B cell (primary cell): ENCODE data around the gene SOX8. TPM values are rescaled to one million over a fixed set of nuclear protein-coding genes. Genes with fewer than 3 reads are reported as not detected.
"Not testable (repeated sequence)": the region's sequence is repeated elsewhere in the genome, so short reads cannot be mapped to it uniquely, and the experiment has no call there.

Experiments used
- ATAC-seq: fragments of 200-7000 bp; cut with Tn5 transposase; one replicate; pipeline ENCODE4 v1.10.0; 2021; ENCODE audit warnings: low read depth, mild to moderate bottlenecking, moderate number of reproducible peaks, moderate library complexity
- CTCF ChIA-PET: fragments of 350-600 bp; sonication (Branson Sonifier 250); formaldehyde crosslinking; loops from one replicate; lab custom pipeline; 2021; ENCODE audit warnings: antibody characterized with exemption, inconsistent platforms; lab: Charles Lee
- POLR2A ChIA-PET: fragments of 350-600 bp; sonication (Branson Sonifier 250); formaldehyde crosslinking; loops from one replicate; lab custom pipeline; 2021; ENCODE audit warnings: antibody characterized with exemption; lab: Charles Lee
- DNase-seq: peaks from one replicate; pipeline ENCODE4 v3.0.0; 2013
- H2AFZ ChIP-seq: 2 replicates; pipeline ENCODE4 v1.6.1; 2012; ENCODE audit warnings: mild to moderate bottlenecking, low read depth, low read length; ENCODE audit not compliant: insufficient read depth, poor library complexity, severe bottlenecking
- H3K27ac ChIP-seq, 2 donors: 1 replicate in 1 of 2; 2 replicates in 1 of 2; pipeline ENCODE4 v1.5.1; 2012 to 2013; ENCODE audit warnings: low read length in 2 of 2, mild to moderate bottlenecking in 2 of 2, moderate library complexity in 1 of 2
- H3K27me3 ChIP-seq, 4 experiments: fragments of 200-600 bp in 1 of 4; sonication (generic) in 1 of 4; replicated peaks in 1 of 4; 1 replicate in 2 of 4; 2 replicates in 2 of 4; pipeline versions ENCODE4 v1.6.1 to v1.7.0; 2013 to 2016; ENCODE audit warnings: low read length in 3 of 4, mild to moderate bottlenecking in 2 of 4, mixed read lengths in 1 of 4, moderate library complexity in 1 of 4; ENCODE audit not compliant: insufficient read depth in 4 of 4, control insufficient read depth in 3 of 4; ENCODE audit errors: control extremely low read depth in 1 of 4
- H3K36me3 ChIP-seq, 2 experiments: replicated peaks in 1 of 2; 1 replicate in 1 of 2; 2 replicates in 1 of 2; pipeline versions ENCODE4 v1.6.1 to v1.7.1; 2013; ENCODE audit warnings: low read length in 1 of 2; ENCODE audit not compliant: insufficient read depth in 2 of 2, control insufficient read depth in 1 of 2; ENCODE audit errors: control extremely low read depth in 1 of 2, extremely low read depth in 1 of 2
- H3K4me1 ChIP-seq, 2 donors: fragments of 200-600 bp in 1 of 2; sonication (generic) in 1 of 2; 1 replicate in 1 of 2; 2 replicates in 1 of 2; pipeline versions ENCODE4 v1.5.1 to v1.6.1; 2013 to 2017; ENCODE audit warnings: low read length in 2 of 2; ENCODE audit not compliant: control insufficient read depth in 2 of 2, insufficient read depth in 2 of 2
- H3K4me2 ChIP-seq: replicated peaks from 2 replicates; pipeline ENCODE3; 2012; ENCODE audit warnings: mild to moderate bottlenecking, low read depth, low read length; ENCODE audit not compliant: poor library complexity, severe bottlenecking
- H3K4me3 ChIP-seq, 5 experiments: fragments of 200-600 bp in 1 of 5; sonication (generic) in 1 of 5; 1 replicate in 3 of 5; 2 replicates in 2 of 5; pipeline versions ENCODE4 v1.5.1 to v1.7.0; 2011 to 2016; ENCODE audit warnings: low read length in 4 of 5, mild to moderate bottlenecking in 4 of 5, low read depth in 2 of 5, control low read depth in 1 of 5, moderate library complexity in 1 of 5; ENCODE audit not compliant: insufficient read depth in 1 of 5; ENCODE audit errors: control extremely low read depth in 1 of 5, extremely low read depth in 1 of 5
- H3K79me2 ChIP-seq: fragments of 200-600 bp; sonication (generic); one replicate; pipeline ENCODE4 v1.6.0; 2016; ENCODE audit warnings: low read length; ENCODE audit not compliant: control insufficient read depth, insufficient read depth
- H3K9ac ChIP-seq: fragments of 200-600 bp; sonication (generic); 2 replicates; pipeline ENCODE4 v1.6.1; 2017; ENCODE audit warnings: mild to moderate bottlenecking, low read length, moderate library complexity
- H3K9me3 ChIP-seq, 3 donors: one replicate each; pipeline versions ENCODE4 v1.6.1 to v1.7.1; 2013; ENCODE audit warnings: low read length in 2 of 3; ENCODE audit not compliant: control insufficient read depth in 2 of 3, insufficient read depth in 1 of 3; ENCODE audit errors: control extremely low read depth in 1 of 3
- H4K20me1 ChIP-seq: 2 replicates; pipeline ENCODE4 v1.6.0; 2012; ENCODE audit warnings: mild to moderate bottlenecking, low read length; ENCODE audit not compliant: insufficient read depth, control insufficient read depth, poor library complexity, severe bottlenecking
- H3K27ac Mint-ChIP-seq: one replicate; pipeline ENCODE4 v1.8.0; 2021; ENCODE audit warnings: mixed read lengths
- H3K27me3 Mint-ChIP-seq: one replicate; pipeline ENCODE4 v1.8.0; 2021; ENCODE audit warnings: mixed read lengths
- H3K4me1 Mint-ChIP-seq: one replicate; pipeline ENCODE4 v1.8.0; 2021; ENCODE audit warnings: mixed read lengths
- H3K4me3 Mint-ChIP-seq: one replicate; pipeline ENCODE4 v1.8.0; 2021; ENCODE audit warnings: mixed read lengths
- H3K9me3 Mint-ChIP-seq: one replicate; pipeline ENCODE4 v1.8.0; 2022; ENCODE audit warnings: mixed read lengths; ENCODE audit not compliant: insufficient read depth
- EZH2 ChIP-seq: IDR thresholded peaks from 2 replicates; pipeline ENCODE4 v1.6.1; 2012; ENCODE audit warnings: borderline replicate concordance, low read depth, mild to moderate bottlenecking, moderate library complexity, low read length; ENCODE audit not compliant: insufficient read depth, poor library complexity, severe bottlenecking
- WGBS: methylation state at CpG from one replicate; pipeline ENCODE4 v1.1.5; 2013; ENCODE audit warnings: missing lambda C conversion rate; ENCODE audit not compliant: insufficient coverage; 5-methylcytosine and 5-hydroxymethylcytosine counted together
- intact Hi-C: fragments of 100-400 bp; cut with micrococcal nuclease; formaldehyde crosslinking; loops from one replicate; pipeline ENCODE4 v1.10.0; 2022
- polyA plus RNA-seq: library from polyadenylated mRNA; depleted of rRNA; stranded (reverse); fragments of >200 nt; gene quantifications from 2 replicates; pipeline ENCODE4 v1.2.3, GENCODE V29; 2012
- total RNA-seq, 2 donors: library from RNA; stranded (reverse); fragments of 120-200 nt in 1 of 2; gene quantifications; 1 replicate in 1 of 2; 2 replicates in 1 of 2; pipeline versions ENCODE4 v1.2.3 to v1.2.4, GENCODE V29; 2013 to 2022
- TF ChIP-seq, protein P1 (sequence below): fragments of 200-600 bp; IDR thresholded peaks from one replicate; pipeline ENCODE4 v1.8.0; 2022; ENCODE audit warnings: antibody characterized with exemption, mild to moderate bottlenecking

The SOX8 gene
- total and polyA plus RNA-seq, 2 donors (not counting 1 experiment from before 2014, with no cell fraction given): 0.03 to 1.2 TPM

DNA sequence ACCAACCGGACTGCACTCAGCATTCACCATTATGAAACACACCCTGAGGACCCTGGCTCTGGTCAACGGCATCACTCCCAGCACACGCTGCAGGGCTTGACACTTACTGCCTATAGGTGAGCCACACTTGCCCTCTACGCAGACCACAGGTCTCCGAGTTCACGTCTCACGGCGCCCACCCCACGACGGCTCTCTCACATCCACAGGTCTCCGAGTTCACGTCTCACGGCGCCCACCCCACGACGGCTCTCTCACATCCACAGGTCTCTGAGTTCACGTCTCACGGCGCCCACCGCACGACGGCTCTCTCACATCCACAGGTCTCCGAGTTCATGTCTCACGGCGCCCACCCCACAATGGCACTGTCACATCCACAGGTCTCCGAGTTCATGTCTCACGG, 25.8 kb upstream of the SOX8 start:
- H3K4me1 ChIP-seq, H3K4me3 ChIP-seq, H3K9me3 Mint-ChIP-seq, H3K27me3 ChIP-seq, H2AFZ ChIP-seq, H3K9me3 ChIP-seq, H3K27me3 Mint-ChIP-seq, H3K4me2 ChIP-seq, ATAC-seq, H3K4me1 Mint-ChIP-seq, H3K27ac ChIP-seq, H3K27ac Mint-ChIP-seq, H3K9ac ChIP-seq, intact Hi-C loops, H3K4me3 Mint-ChIP-seq, CTCF ChIA-PET, POLR2A ChIA-PET, DNase-seq: not testable (repeated sequence)
- peaks cover 11% of the 10 kb centered on the region for H4K20me1 ChIP-seq
- peaks cover 32% of the 10 kb centered on the region for H3K79me2 ChIP-seq
- WGBS: 97% methylated on average over 9 of the region's 27 CpGs
- peaks cover 0 to 20% of the 10 kb centered on the region in 2 experiments for H3K36me3 ChIP-seq

DNA sequence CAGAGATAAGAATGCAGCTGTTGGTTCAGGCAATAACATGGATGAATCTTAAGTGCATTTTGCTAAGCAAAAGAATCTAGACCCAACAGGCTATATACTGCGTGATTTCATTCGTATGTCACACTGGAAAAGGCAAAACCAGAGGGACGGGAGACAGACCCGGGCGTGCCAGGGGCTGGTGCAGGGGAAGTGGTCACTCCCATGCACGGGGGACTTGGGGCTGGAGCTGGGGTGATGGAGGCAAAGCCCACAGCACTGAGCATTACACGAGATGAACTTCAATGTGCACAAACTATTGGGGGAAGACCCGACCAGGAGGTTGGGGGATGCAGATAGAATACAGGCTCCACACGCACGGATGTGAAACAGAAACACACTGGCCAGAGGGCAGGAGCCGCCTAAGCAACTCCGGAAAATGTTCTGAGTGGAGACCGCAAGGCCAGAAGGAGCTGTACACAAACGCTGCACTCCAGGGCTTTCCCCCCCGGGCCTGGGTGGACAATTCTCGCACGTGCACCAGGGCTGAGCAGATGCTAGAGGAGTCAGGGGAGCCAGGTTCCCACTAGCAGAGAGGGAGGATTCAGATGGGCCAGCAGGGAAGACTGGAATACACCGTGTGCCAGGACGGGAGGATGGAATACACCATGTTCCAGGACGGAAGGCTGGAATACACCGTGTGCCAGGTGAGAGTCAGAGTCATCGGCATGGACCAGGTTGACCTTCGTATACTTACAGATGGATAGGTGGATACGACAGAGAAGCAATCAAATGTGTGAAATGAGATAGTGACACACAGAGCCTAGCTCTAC, 22.1 kb upstream of the SOX8 start:
- H3K27me3 Mint-ChIP-seq: no peaks in the 10 kb centered on the region
- no peak for TF ChIP-seq EZH2
- TF ChIP-seq, protein P1, sequence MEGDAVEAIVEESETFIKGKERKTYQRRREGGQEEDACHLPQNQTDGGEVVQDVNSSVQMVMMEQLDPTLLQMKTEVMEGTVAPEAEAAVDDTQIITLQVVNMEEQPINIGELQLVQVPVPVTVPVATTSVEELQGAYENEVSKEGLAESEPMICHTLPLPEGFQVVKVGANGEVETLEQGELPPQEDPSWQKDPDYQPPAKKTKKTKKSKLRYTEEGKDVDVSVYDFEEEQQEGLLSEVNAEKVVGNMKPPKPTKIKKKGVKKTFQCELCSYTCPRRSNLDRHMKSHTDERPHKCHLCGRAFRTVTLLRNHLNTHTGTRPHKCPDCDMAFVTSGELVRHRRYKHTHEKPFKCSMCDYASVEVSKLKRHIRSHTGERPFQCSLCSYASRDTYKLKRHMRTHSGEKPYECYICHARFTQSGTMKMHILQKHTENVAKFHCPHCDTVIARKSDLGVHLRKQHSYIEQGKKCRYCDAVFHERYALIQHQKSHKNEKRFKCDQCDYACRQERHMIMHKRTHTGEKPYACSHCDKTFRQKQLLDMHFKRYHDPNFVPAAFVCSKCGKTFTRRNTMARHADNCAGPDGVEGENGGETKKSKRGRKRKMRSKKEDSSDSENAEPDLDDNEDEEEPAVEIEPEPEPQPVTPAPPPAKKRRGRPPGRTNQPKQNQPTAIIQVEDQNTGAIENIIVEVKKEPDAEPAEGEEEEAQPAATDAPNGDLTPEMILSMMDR: no peak
- no peak overlapping the region for H3K4me3 Mint-ChIP-seq
- Histone ChIP-seq H3K9ac (no peak overlapping the region), H3K4me2 (no peak overlapping the region), H3K4me3 (no peak overlapping the region), H3K79me2 (peaks cover 8% of the 10 kb centered on the region), H3K9me3 (no peaks in the 10 kb centered on the region), H3K27me3 (no peaks in the 10 kb centered on the region), H2AFZ (no peak overlapping the region), H4K20me1 (peaks cover 8% of the 10 kb centered on the region), H3K36me3 (no peaks in the 10 kb centered on the region), H3K27ac (no peak overlapping the region), H3K4me1 (no peaks in the 10 kb centered on the region)
- DNase-seq: no peak
- 96% methylated on average over 23 of the region's 24 CpGs for WGBS
- CTCF ChIA-PET: no interaction called here
- peaks cover 5% of the 10 kb centered on the region for H3K4me1 Mint-ChIP-seq
- H3K27ac Mint-ChIP-seq: no peak overlapping the region
- intact Hi-C loops: no loop called here
- ATAC-seq: no peak
- POLR2A ChIA-PET: no interaction called here
- no peaks in the 10 kb centered on the region for H3K9me3 Mint-ChIP-seq
